ENCODE measurements around the gene FTO. TPM values are rescaled to one million over a fixed set of nuclear protein-coding genes. Genes with fewer than 3 reads are reported as not detected.
"Not testable (repeated sequence)": the region's sequence is repeated elsewhere in the genome, so short reads cannot be mapped to it uniquely, and the experiment has no call there.

Gene FTO
- total RNA-seq, 1 donor from 2014 or later: 67.7 TPM

DNA sequence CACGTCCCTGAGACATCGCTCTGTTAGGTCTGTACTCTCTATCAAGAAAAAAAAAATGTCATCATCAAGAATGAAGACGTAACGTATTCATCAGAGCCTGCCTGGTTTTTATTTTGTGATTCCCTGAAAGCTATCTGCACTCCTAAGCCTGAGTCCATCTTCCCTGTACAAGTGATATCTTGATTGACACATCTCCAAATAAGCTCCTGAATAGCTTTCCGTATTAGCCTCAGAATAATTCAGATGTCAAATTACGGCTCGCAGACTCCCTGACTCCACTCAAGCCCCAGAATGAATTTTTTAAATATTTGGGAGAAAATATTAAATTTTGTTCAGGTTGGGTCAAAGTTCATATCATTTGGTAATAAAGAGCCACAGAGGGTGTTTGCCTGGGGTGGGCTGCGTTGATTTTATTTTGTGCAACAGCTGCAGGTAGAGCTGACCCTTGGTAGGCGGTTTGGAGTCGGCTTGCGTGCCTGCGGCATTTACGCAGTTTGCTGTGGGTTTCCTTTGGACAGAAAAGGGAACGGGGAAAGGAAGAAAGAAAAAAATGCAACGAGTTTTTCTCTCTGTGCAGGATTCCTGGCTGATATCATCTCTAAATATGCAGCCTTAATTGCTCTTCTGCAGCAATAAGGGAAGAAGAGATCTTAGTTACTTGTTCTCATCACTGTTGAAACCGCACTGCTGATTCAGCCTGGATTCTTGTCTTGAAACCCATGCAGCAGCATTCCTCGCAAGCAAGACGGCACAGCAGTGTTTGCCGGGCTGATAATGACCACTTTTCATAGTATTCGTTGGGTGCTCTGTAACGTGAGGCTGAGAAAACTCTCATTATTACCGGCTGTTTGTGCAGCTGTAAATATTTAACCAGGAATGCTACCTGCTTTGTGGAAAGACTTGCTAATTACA lies 467.9 kb downstream of the FTO start:
- intact Hi-C loops (cut with micrococcal nuclease): no loop called here

DNA sequence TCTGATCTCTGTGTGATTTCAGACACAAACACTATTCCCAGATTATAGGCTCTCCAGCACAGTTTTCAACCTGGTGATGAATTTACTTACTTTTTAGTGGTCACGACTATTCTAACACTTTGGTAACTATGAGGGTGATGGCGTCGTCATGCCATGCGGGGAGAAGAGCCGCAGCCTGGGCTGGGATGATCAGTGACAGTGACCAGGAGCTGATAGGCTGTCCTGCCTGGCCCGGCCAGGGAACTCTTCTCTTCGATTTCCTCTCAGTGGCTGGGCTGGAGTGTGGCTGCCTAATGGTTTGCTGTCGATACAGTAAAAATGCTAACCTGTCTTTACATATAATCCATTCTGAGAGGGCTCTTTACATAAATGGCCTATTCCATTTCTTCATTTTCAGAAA lies 469.5 kb downstream of the FTO start:
- intact Hi-C loops (cut with micrococcal nuclease): no loop called here

DNA sequence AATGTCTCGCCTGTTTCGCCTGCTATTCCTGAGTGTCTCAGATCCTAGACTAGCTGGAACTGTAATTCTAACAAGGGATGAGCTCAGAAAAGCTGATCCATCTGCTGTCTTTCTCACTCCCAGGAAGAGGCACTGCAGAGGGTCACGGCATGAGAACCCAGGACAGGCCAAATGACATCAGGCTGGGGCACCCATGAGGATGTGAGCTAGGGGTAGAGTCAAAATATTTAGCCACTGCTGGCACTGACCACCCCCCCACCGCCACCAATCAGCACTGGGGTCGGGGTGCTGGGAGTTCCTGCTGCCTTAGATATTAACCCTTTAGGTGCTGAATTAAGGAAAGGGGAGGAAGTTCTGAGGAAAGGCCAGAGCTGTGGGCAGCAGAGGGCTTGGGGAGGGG lies 470.2 kb downstream of the FTO start:
- intact Hi-C loops (cut with micrococcal nuclease): no loop called here

DNA sequence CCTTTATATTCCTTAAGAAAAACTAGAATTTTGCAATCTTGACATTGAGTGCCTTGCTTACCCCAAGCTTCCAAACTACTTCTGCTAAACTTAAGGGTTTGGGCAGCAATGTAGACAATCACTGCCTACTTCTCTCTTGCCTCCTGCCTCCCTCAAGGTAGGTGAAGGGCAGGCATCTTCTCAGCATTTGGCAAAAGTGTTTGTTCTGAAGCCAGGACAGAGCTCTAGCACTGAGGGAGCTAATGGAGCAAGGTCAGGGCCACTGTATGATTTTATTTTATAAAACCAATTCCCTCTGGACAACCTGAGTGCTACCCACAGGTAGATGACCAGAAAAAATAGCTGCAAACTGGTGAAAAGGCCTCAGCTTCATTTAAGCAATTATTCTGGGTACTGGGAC lies 470.8 kb downstream of the FTO start:
- intact Hi-C loops (cut with micrococcal nuclease): no loop called here

DNA sequence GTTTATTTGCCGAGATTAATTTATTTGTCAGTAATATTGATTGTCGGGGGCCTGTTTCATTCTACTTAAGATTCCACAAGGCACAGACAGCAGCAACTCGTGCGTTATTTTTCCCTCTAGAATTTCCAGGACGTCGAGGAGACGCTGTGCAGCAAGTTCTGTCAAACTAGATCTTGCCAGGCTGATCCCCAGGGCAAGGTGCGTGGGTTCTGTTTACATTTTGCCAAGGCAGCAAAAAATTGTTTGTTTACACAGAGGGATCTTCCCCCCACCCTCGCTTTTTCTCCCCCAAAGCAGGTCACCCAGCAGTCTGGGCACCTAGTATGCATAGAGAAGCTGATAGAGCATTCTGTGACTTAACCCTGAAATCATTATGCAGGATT lies 471.2 kb downstream of the FTO start:
- intact Hi-C loops (cut with micrococcal nuclease): no loop called here

DNA sequence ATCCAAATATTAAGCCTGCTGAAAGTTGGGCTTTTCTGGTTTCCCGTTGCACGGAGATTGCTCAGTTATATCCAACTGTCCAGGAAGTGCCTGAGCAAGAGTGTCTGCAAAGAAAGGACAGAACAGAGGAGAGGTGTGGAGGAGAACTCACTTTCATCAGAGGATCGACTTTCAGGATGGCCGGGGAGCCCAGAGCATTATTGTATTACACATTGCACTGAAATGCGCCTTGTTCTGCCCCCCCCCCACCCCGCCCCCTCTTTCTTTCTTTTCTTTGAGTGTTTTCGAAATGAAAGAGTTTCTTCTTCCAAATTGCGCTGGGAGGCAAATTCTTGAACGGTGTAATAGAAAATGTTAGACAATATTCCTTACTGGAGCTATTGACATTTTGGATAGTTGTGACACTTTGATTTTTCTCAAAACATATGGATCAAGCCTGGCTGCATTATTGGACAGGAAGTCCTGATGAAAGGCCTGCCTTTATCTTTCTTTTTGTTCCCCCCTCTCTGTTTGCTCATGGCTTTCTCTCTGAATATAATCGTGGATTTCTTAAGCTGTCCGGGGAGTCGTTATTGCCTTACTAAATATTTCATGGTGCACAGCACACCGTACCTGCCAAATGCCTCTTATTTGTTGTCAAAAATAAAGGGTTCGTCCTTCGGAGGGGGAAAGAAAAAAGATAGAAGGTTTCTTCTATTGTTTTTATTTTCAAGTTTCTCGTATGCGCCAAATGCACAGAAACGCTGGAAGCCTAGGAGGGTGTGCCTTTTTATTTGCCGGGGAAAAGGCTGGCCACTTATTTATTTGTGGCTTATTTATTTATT lies 471.8 kb downstream of the FTO start:
- intact Hi-C loops (cut with micrococcal nuclease): no loop called here

DNA sequence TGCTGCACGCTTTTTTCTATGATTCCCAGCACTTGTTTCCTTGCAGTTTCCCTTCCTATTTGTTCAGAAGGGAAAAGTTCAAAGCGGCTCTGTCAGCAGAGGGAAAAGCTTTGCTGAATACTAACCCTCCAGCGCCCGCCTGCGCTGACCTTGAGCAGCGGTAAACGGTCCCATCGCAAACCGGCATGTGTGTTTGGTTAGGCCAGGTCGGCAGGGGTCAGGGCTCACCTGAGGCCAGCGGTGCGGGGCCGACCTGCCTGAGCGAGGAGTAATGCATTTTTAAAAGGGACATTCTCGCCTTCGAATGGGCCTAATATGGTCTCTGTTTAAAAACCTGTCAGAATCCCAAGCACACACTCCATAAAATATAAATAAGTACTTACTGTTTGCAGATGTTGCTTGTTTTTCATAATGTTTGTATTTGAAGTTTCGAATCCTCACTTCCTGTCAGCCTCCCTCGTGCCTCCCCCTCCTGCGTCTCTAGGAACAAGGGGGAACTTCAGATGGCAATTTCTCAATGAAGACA lies 472.5 kb downstream of the FTO start:
- intact Hi-C loops (cut with micrococcal nuclease): no loop called here

DNA sequence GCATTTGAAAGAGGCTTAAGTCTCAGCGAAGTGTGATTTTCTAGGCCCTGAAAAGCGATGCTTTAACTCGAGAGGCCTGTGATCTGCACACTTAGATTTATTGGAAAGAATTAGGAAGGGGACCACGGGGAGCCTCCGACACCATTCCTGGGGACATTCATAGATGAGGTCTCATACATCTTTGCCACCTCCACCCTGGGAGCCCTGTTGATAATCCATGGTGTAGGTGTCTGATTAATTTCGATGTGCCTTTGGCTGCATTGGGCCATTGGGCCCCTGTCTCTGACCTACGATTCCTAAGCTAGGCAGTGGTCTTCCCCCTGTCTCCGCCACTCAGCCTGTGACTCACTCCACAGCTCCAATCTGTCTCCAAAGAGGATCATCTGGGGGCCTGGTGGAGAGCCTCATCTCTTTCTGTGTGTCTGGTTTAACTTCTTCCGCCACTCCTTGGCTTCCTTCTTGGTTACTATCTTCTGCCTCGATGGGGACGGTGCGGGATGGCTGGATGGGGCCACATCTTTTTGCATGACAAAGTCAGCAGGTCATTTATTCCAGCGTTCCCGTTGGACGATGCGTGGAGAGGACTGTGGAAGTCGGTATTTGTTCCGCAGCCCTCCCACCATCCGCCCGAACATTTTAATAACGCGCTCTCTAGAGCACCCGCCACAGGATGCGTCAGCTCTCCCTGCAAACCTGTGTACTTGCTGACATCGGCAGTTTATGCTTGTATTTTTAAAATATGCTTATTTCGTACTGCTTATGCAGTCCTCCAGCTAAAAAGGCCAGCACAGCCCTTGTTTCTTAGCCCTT lies 473.3 kb downstream of the FTO start:
- intact Hi-C loops (cut with micrococcal nuclease): no loop called here

DNA sequence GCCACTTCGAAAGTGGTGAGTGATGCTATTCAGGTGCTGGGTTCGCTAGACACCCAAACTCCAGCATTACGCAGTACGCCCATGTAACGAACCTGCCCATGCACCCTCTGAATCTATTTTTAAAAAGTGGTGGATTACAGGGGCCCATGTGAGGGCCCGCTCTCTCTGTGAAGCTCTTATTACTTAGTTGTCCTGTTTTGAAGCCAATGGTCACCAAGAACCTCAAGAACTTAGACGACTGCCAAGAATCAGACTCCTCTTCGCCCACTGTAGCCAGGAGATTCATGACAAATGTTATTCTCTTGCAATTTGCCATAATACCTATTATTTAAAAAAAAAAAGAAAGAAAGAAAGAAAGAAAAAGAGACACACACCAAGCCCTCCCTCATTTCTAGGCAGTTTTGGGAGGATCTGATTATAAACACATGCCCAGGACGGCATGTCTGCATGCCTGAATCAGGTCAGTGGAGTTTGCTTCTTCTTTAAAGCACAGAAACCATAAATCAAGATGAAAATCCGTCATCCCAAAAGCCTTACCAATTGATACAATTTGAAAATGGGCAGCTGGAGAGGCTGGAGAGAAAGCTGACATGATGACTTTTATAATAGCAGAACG lies 474.0 kb downstream of the FTO start:
- intact Hi-C loops (cut with micrococcal nuclease): no loop called here

DNA sequence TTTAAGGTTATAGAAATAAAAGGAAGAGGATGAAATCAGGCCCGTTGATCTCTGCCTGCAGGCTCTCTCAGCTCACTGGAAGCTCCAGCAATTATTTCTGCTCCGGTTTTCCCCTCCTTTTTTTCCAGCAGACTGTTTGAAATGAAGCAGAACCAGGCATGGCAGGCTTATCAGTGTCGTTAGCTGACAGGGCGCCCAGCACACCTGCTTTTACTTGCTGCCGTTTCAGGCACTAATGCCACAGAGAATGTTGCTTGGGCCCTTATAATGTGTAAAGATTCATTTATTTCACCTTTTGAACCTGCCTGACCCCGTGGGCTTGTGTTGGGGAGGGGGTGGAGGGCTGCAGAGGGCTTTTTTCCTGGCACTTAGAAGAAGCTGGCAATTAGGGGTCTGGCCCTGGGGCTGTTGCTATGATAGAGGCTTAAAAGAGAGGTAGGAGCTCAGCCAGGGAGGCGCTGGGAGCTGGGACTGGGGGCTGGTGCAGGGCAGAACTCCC lies 474.6 kb downstream of the FTO start:
- intact Hi-C loops (cut with micrococcal nuclease): no loop called here

DNA sequence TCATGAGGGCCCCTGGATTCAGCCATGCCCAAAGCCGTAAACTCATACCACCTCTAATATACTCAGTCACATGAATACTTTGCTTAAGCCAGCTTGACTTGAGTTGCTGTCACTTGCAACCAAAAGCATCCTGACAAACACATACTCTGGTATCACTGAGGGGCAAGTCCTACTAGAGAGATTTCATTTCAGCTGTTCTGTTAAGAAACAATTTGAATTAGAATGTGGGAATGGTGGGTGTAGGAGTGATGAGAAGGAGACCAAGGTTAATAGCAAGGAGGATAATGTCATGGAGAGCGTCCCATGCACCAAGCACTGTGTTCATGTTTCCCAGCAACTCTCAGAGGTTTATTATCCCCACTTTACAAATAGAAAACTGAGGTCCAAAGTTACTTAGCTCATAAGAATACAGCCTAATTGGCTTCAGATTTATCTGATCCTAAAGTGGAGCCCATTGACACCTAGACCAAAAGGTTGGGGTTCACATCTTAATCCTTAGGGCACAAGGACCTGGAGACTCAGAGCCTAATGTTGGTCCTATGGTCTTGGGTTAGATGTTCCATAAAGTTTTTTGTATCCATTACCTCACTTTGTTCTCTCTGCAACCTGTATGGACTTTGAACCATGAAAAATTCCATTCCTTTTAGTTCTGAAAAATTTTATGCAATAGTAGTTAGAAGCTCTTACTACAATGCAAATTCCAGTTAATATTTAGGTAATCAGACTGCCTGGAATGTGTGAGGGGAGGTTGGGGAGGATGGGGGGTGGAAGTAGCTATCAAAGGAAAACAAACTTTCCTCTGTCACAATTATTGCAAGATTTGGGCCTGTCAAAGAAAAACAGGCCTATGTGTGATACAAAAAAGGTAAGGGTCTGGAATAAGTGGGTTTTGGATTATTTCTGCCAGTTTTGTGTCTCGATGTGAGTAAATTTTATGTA lies 476.7 kb downstream of the FTO start:
- intact Hi-C loops (cut with micrococcal nuclease): no loop called here

DNA sequence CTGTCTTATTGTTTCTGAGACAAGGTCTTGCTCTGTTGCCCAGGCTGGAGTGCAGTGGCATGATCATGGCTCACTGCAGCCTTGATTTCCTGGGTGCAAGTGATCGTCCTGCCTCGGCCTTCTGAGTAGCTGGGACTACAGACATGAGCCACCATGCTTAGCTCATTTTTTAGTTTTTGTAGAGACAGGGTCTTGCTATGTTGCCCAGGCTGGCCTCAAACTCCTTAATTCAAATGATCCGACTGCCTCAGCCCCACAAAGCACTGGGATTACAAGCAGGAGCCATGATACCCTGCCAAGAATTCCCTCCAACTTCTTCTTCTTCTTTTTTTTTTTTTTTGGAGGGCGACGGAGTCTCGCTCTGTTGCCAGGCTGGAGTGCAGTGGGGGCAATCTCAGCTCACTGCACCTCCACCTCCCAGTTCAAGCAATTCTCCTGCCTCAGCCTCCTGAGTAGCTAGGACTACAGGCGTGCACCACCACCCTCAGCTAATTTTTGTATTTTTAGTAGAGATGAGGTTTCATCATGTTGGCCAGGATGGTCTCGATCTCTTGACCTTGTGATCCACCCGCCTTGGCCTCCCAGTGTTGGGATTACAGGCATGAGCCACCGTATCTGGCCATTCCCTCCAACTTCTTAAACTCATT lies 477.9 kb downstream of the FTO start:
- intact Hi-C loops (cut with micrococcal nuclease): not testable (repeated sequence)

DNA sequence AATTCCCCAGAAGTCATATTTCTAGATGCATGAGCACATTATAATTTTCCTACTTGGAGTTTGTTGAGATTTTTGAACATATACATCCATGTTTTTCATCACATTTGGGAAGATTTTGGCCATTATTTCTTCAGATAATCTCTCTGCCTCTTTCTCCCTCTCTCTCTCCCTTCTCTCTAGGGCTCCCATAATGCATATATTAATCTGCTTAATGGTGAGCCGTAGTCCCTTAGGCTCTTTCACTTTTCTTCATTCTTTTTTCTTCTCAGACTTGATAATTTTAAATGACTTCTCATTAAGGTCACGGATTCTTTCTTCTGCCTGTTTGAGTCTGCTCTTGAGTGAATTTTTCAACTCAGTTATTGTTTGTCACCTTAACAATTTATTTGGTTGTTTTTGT lies 481.1 kb downstream of the FTO start:
- intact Hi-C loops (cut with micrococcal nuclease): no loop called here

DNA sequence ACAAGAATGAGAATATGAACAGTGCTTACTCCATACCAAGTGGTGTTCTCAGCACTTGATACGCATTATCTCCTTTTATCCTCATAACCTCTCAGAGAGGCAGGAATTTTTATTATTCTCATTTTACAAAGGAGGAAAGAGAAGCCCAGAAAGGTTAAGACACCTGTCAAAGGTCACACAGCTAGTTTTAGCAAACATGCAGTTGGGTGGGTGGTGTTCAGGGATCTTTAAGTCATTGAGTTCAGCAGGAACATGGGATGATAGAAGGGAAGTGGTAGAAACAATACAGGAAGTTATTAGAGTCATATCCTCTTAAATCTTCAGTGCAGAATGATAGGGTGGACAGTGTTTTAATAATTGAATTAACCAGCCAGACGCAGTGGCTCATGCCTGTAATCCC lies 487.2 kb downstream of the FTO start:
- intact Hi-C loops (cut with micrococcal nuclease): no loop called here

DNA sequence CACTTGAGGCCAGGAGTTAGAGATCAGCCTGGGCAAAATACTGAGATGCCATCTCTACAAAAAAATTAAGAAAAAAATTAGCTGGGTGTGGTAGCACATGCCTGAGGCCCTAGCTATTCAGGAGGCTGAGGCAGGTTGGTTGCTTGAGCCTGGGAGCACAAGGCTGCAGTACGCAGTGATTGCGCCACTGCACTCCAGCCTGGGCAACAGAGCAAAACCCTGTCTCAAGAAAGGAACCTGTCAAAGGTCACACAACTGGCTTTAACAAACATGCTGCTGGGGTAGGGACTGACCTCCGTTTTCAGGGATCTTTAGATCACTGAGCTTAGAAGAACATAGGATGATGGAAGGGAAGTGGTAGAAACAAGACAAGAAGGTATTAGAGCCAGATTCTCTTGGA lies 487.6 kb downstream of the FTO start:
- intact Hi-C loops (cut with micrococcal nuclease): no loop called here

DNA sequence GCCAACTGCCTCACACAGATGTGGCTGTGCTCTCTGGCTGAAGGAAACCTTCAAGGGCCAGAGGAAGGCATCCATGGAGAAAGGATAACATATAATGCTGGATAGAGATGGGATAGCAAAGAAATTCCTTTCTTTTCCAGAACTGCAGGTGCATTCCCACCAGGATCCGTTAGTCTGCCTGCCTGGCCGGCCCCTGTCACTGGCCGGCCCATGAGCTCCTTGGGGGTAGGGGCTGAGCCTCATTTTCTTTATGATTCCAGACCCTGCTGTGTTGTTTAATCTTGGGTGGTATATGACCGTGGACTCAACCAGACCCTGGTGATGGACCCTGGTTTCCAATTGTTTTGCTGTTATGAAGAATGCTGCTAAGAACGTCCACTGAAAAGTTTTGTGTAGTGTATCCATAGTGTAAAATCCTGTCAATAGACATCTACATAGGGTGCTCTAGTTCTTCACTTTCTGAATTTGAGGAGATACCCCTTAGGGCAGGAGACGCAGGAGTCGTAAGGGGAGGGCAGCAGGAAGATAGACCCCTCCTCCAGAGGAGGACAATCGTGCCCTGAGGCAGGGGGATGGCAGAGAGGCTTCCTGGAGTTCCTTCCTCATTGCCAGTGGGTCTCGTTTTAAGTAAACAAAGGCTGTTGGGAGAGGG lies 489.2 kb downstream of the FTO start:
- intact Hi-C loops (cut with micrococcal nuclease): no loop called here

DNA sequence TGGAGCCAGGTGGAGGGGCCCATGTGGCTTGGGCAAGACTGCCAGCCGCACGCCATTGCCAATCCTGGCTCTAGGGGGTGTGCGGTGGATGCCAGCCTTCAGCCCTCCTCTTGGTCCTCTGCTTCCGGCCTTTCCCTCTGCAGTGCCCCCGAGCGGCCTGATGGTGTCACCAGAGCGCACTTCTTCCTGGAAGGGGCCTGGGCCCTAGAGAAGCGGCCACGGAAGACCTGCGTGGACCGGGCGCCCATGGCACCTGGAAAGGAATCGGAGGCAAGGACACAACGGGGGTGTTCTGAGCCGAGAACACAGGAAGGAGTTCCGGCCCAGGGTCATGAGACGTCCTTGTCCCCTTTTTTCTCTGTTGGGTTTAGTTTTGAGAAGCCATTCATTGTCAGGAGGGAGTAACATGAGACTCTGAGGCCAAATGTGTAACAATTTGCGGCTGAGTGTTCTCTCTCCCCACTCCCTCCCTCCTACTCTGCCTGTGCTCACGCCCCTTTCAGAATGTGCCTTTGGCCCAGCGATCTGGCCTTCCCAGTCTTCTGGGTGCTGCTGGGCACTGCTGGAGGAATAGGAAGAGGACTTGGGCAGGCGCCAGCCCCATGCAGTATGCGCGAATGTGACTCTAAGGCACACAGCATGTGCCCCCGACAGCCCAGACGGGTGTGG lies 489.8 kb downstream of the FTO start:
- intact Hi-C loops (cut with micrococcal nuclease): no loop called here

DNA sequence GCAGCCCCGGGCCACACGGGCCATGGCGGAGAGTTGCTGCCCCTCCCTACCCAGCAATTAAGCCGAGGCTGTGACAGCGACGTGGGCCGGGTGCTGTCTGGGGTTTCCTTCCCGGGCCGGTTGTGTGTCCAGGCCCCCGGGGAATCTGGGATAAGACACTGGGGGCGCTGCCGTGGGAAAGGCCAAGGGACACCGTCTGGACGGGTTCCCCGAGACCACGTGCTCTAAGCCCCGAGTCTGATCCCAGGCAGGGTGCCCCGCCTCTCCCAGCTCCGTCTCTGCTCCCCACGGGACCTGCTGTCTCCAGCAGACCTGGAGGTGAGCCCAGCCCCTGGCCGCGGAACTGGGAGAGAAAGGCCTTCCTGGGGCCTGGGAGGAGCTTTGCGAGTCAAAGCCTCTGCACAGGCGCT lies 490.4 kb downstream of the FTO start:
- intact Hi-C loops (cut with micrococcal nuclease): no loop called here
